Chondrocyte (in vitro differentiated cells): ENCODE data around the gene NOL11. TPM values are rescaled to one million over a fixed set of nuclear protein-coding genes. Genes with fewer than 3 reads are reported as not detected.

Experiments
- DNase-seq: peaks from one replicate; pipeline ENCODE4 v3.0.0; 2021; ENCODE audit warnings: mixed read lengths, low spot score
- H3K27ac Mint-ChIP-seq: one replicate; pipeline ENCODE4 v1.8.0; 2021; ENCODE audit warnings: mild to moderate bottlenecking, moderate library complexity, mixed read lengths; ENCODE audit not compliant: unreplicated experiment
- H3K27me3 Mint-ChIP-seq: 2 replicates; pipeline ENCODE4 v1.8.0; 2021; ENCODE audit warnings: low read depth, mixed read lengths
- H3K36me3 Mint-ChIP-seq: 2 replicates; pipeline ENCODE4 v1.8.0; 2021; ENCODE audit warnings: low read depth, mixed read lengths
- H3K4me1 Mint-ChIP-seq: 2 replicates; pipeline ENCODE4 v1.8.0; 2021; ENCODE audit warnings: low read depth, mild to moderate bottlenecking, mixed read lengths
- H3K4me3 Mint-ChIP-seq: one replicate; pipeline ENCODE4 v1.8.0; 2021; ENCODE audit warnings: mild to moderate bottlenecking, moderate library complexity, mixed read lengths; ENCODE audit not compliant: unreplicated experiment
- H3K9me3 Mint-ChIP-seq: 2 replicates; pipeline ENCODE4 v1.8.0; 2021; ENCODE audit warnings: low read depth, mixed read lengths
- CTCF ChIP-seq: fragments of 200-600 bp; sonication (generic); IDR thresholded peaks from 2 replicates; pipeline ENCODE4 v1.5.0; 2021; ENCODE audit warnings: antibody characterized with exemption, mild to moderate bottlenecking, moderate library complexity
- total RNA-seq: library from RNA; stranded (reverse); gene quantifications from 3 replicates; pipeline ENCODE4 v1.2.1, GENCODE V29; 2021

NOL11 gene
- total RNA-seq, 1 donor from 2014 or later = 20.9 TPM

DNA sequence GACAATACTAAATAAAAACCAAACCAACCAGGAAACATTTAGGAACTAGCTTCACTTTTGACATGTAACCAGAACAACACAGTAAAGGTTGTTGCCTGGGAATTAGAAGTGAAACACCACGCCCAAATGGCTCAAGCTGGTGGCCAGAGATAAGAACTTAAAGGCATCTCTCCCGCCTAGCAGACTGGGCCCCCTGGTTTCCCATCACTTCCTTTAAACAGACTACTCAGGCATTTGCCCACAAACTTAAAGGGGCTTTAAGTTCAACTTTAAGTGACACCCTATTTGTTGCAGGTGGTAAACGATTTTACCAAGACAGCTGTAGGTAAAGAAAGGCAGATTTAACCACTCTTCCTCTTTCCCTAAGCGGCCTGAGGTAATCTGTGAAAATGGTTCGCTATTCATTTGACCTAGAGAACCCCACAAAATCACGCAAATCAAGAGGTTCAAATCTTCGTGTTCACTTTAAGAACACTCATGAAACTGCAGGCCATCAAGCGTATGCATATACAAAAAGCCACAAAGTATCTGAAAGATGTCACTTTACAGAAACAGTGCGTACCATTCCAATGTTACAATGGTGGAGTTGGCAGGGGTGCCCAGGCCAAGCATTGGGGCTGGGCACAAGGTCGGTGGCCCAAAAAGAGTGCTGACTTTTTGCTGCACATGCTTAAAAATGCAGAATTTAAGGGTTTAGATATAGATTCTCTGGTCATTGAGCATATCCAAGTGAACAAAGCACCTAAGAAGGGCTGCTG lies 66.8 kb downstream of the NOL11 start:
- Mint-ChIP-seq H3K36me3 (no peaks in the 10 kb centered on the region), H3K9me3 (no peaks in the 10 kb centered on the region), H3K27ac (no peak overlapping the region), H3K4me3 (no peak overlapping the region), H3K4me1 (peaks cover 2% of the 10 kb centered on the region), H3K27me3 (peaks cover 5% of the 10 kb centered on the region)
- DNase-seq = no peak
- TF ChIP-seq CTCF = no peak

GRCh38 chr17:67785122-67785477 lies 67.4 kb downstream of the NOL11 start:
- Mint-ChIP-seq H3K9me3 (no peaks in the 10 kb centered on the region), H3K27ac (no peak overlapping the region), H3K36me3 (no peaks in the 10 kb centered on the region), H3K27me3 (peaks cover 5% of the 10 kb centered on the region), H3K4me3 (no peak overlapping the region), H3K4me1 (peaks cover 2% of the 10 kb centered on the region)
- TF ChIP-seq CTCF = no peak
- no peak for DNase-seq

DNA sequence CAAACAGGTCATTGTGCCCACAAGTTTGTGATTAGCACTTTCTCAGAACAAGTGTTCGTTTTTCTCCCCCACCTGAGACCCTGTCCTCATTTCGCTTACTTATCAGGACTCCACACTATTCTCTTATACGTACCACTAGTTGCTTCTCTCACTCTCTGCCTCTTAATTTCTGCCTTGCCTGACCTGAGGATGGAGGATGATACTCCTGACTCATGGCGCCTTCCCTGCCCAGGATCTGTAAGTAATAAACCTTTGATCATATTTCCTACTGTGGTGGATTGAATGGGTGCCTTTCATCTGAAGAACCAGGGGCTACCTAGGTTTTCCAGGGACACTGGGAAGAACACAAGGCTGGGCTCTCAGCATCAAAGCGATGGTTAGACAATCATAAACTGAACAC lies 67.8 kb downstream of the NOL11 start:
- Mint-ChIP-seq H3K27me3 (peaks cover 5% of the 10 kb centered on the region), H3K36me3 (no peaks in the 10 kb centered on the region), H3K4me1 (peaks cover 2% of the 10 kb centered on the region), H3K4me3 (no peak overlapping the region), H3K27ac (no peak overlapping the region), H3K9me3 (no peaks in the 10 kb centered on the region)
- no peak for TF ChIP-seq CTCF
- DNase-seq = no peak

Other genes with a start within 250 kb of the NOL11 start
- gene BPTF, start 107.6 kb downstream of the NOL11 start, total RNA-seq = 73.2 to 98.1 TPM (median 75.7 TPM) in 3 replicates